ENCODE results near the gene CAMTA1. TPM values are rescaled to one million over a fixed set of nuclear protein-coding genes. Genes with fewer than 3 reads are reported as not detected.

The CAMTA1 gene
- total RNA-seq, 2 donors from 2014 or later = 55.3 to 69.5 TPM

DNA sequence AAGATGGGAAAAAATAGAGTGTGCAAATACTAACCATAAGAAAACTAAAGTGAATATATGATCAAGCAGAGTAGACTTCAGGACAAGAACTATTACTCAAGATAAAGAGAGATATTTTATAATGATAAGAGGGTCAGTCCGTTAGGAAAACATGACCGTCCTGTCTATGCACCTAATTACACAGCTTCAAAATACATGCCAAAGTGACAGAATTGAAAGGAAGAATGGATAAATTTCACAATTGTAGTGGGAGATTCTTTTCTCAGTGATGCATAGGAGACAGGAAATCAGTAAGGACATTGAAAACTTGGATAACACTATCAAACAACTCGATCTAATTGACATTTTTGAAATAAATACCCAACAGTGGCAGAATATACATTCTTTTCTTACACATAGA is 489.0 kb downstream of the CAMTA1 start:
- Mint-ChIP-seq H3K4me1 (no peaks in the 10 kb centered on the region), H3K27me3 (peaks cover 9% of the 10 kb centered on the region), H3K4me3 (no peak overlapping the region), H3K36me3 (ENCODE audit: low read depth) (no peaks in the 10 kb centered on the region), H3K27ac (no peak overlapping the region)
- DNase-seq = no peak
- H3K9me3 ChIP-seq (ENCODE audit: control insufficient read depth, low read length, poor library complexity, severe bottlenecking) = no peaks in the 10 kb centered on the region
- no peak for ATAC-seq

GRCh38 chr1:7278045-7278444 is 492.8 kb downstream of the CAMTA1 start:
- Mint-ChIP-seq H3K4me1 (peaks cover 2% of the 10 kb centered on the region), H3K36me3 (ENCODE audit: low read depth) (peaks cover 2% of the 10 kb centered on the region), H3K27ac (no peak overlapping the region), H3K27me3 (peaks cover 37% of the 10 kb centered on the region), H3K4me3 (no peak overlapping the region)
- ATAC-seq (no peak), DNase-seq (no peak)
- no peaks in the 10 kb centered on the region for H3K9me3 ChIP-seq (ENCODE audit: control insufficient read depth, low read length, poor library complexity, severe bottlenecking)

GRCh38 chr1:7278827-7279765 is 493.8 kb downstream of the CAMTA1 start:
- no peak for DNase-seq
- H3K36me3 Mint-ChIP-seq (ENCODE audit: low read depth) = peaks cover 2% of the 10 kb centered on the region

GRCh38 chr1:7279769-7280168 is 494.5 kb downstream of the CAMTA1 start:
- H3K4me3 Mint-ChIP-seq = no peak overlapping the region
- DNase-seq (no peak), ATAC-seq (no peak)
- H3K4me1 Mint-ChIP-seq = peaks cover 2% of the 10 kb centered on the region
- no peaks in the 10 kb centered on the region for H3K9me3 ChIP-seq (ENCODE audit: control insufficient read depth, low read length, poor library complexity, severe bottlenecking)
- peaks cover 4% of the 10 kb centered on the region for H3K36me3 Mint-ChIP-seq (ENCODE audit: low read depth)
- no peak overlapping the region for H3K27ac Mint-ChIP-seq
- H3K27me3 Mint-ChIP-seq = peaks cover 49% of the 10 kb centered on the region

More at GRCh38 chr1:7278827-7279765, 493.8 kb downstream of the CAMTA1 start:
- Mint-ChIP-seq H3K4me3 (no peak overlapping the region), H3K27ac (no peak overlapping the region), H3K27me3 (peaks cover 46% of the 10 kb centered on the region), H3K4me1 (peaks cover 2% of the 10 kb centered on the region)
- no peaks in the 10 kb centered on the region for H3K9me3 ChIP-seq (ENCODE audit: control insufficient read depth, low read length, poor library complexity, severe bottlenecking)
- ATAC-seq = no peak

GRCh38 chr1:7280347-7280960 is 495.2 kb downstream of the CAMTA1 start:
- DNase-seq = no peak
- H3K36me3 Mint-ChIP-seq (ENCODE audit: low read depth) = peaks cover 4% of the 10 kb centered on the region
- H3K9me3 ChIP-seq (ENCODE audit: control insufficient read depth, low read length, poor library complexity, severe bottlenecking) = no peaks in the 10 kb centered on the region
- H3K27me3 Mint-ChIP-seq = peaks cover 52% of the 10 kb centered on the region
- no peak for ATAC-seq
- H3K27ac Mint-ChIP-seq = no peak overlapping the region
- H3K4me3 Mint-ChIP-seq = no peak overlapping the region
- H3K4me1 Mint-ChIP-seq = peaks cover 2% of the 10 kb centered on the region

- Mint-ChIP-seq H3K36me3 (ENCODE audit: low read depth) (peaks cover 4% of the 10 kb centered on the region), H3K27me3 (peaks cover 64% of the 10 kb centered on the region), H3K4me1 (peaks cover 2% of the 10 kb centered on the region), H3K4me3 (no peak overlapping the region), H3K27ac (no peak overlapping the region)
- no peaks in the 10 kb centered on the region for H3K9me3 ChIP-seq (ENCODE audit: control insufficient read depth, low read length, poor library complexity, severe bottlenecking)
- no peak for DNase-seq
- no peak for ATAC-seq
Measured at GRCh38 chr1:7281821-7282220, 496.6 kb downstream of the CAMTA1 start.

- H3K9me3 ChIP-seq (ENCODE audit: control insufficient read depth, low read length, poor library complexity, severe bottlenecking) = no peaks in the 10 kb centered on the region
- Mint-ChIP-seq H3K4me3 (no peak overlapping the region), H3K27me3 (peaks cover 56% of the 10 kb centered on the region), H3K36me3 (ENCODE audit: low read depth) (peaks cover 4% of the 10 kb centered on the region), H3K4me1 (peaks cover 2% of the 10 kb centered on the region), H3K27ac (no peak overlapping the region)
- ATAC-seq = no peak
- DNase-seq = no peak
Measured at GRCh38 chr1:7284839-7285435, 499.7 kb downstream of the CAMTA1 start.

GRCh38 chr1:7285856-7286454 is 500.7 kb downstream of the CAMTA1 start:
- peaks cover 4% of the 10 kb centered on the region for H3K36me3 Mint-ChIP-seq (ENCODE audit: low read depth)
- ATAC-seq (no peak), DNase-seq (no peak)
- H3K4me3 Mint-ChIP-seq = no peak overlapping the region
- H3K27me3 Mint-ChIP-seq = peaks cover 46% of the 10 kb centered on the region
- H3K4me1 Mint-ChIP-seq = peaks cover 2% of the 10 kb centered on the region
- H3K9me3 ChIP-seq (ENCODE audit: control insufficient read depth, low read length, poor library complexity, severe bottlenecking) = no peaks in the 10 kb centered on the region
- H3K27ac Mint-ChIP-seq = no peak overlapping the region

DNA sequence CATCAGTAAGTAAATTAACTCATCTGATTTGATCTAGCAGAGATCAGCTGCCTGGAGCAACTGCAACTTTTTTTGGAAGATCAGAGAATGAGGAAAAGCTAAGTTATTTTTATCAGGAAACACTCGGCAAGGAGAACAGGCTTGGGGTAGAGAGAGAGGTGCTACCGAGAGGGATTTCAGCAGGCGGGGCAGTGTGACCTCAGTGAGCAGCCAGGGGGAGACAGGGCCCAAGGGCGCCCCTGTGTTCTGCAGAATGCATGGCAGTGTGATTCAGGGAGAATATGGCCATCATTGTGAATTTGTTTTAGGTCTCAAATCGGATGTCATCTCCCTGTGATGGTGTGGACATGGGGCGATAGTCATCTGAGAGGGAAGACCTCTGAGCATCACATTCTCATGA is 501.8 kb downstream of the CAMTA1 start:
- Mint-ChIP-seq H3K36me3 (ENCODE audit: low read depth) (peaks cover 4% of the 10 kb centered on the region), H3K27ac (no peak overlapping the region), H3K27me3 (peaks cover 43% of the 10 kb centered on the region), H3K4me1 (peaks cover 2% of the 10 kb centered on the region), H3K4me3 (no peak overlapping the region)
- no peak for ATAC-seq
- no peak for DNase-seq
- no peaks in the 10 kb centered on the region for H3K9me3 ChIP-seq (ENCODE audit: control insufficient read depth, low read length, poor library complexity, severe bottlenecking)

GRCh38 chr1:7288992-7289391 is 503.7 kb downstream of the CAMTA1 start:
- ATAC-seq (no peak), DNase-seq (no peak)
- H3K27me3 Mint-ChIP-seq = peaks cover 35% of the 10 kb centered on the region
- peaks cover 2% of the 10 kb centered on the region for H3K36me3 Mint-ChIP-seq (ENCODE audit: low read depth)
- no peak overlapping the region for H3K4me3 Mint-ChIP-seq
- H3K4me1 Mint-ChIP-seq = no peaks in the 10 kb centered on the region
- H3K9me3 ChIP-seq (ENCODE audit: control insufficient read depth, low read length, poor library complexity, severe bottlenecking) = no peaks in the 10 kb centered on the region
- no peak overlapping the region for H3K27ac Mint-ChIP-seq

DNA sequence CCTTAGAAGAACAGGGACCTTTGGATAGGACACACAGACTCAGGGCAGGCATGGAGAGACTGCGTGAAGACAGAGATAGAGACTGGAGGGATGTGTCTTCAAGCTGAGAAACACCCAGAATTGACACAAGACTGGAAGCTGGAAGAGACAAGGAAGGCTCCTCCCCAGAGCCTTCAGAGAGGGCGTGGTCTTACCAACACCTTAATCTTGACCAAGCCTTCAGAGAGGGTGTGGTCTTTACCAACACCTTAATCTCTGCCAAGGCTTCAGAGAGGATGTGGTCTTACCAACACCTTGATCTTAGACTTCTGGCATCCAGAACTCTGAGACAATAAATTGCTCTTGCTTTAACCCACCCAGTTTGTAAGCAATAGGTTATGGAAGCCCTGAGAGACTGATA is 504.4 kb downstream of the CAMTA1 start:
- Mint-ChIP-seq H3K27ac (no peak overlapping the region), H3K4me3 (no peak overlapping the region), H3K27me3 (peaks cover 39% of the 10 kb centered on the region), H3K36me3 (ENCODE audit: low read depth) (peaks cover under 1% of the 10 kb centered on the region), H3K4me1 (no peaks in the 10 kb centered on the region)
- ATAC-seq (no peak), DNase-seq (no peak)
- H3K9me3 ChIP-seq (ENCODE audit: control insufficient read depth, low read length, poor library complexity, severe bottlenecking) = no peaks in the 10 kb centered on the region

DNA sequence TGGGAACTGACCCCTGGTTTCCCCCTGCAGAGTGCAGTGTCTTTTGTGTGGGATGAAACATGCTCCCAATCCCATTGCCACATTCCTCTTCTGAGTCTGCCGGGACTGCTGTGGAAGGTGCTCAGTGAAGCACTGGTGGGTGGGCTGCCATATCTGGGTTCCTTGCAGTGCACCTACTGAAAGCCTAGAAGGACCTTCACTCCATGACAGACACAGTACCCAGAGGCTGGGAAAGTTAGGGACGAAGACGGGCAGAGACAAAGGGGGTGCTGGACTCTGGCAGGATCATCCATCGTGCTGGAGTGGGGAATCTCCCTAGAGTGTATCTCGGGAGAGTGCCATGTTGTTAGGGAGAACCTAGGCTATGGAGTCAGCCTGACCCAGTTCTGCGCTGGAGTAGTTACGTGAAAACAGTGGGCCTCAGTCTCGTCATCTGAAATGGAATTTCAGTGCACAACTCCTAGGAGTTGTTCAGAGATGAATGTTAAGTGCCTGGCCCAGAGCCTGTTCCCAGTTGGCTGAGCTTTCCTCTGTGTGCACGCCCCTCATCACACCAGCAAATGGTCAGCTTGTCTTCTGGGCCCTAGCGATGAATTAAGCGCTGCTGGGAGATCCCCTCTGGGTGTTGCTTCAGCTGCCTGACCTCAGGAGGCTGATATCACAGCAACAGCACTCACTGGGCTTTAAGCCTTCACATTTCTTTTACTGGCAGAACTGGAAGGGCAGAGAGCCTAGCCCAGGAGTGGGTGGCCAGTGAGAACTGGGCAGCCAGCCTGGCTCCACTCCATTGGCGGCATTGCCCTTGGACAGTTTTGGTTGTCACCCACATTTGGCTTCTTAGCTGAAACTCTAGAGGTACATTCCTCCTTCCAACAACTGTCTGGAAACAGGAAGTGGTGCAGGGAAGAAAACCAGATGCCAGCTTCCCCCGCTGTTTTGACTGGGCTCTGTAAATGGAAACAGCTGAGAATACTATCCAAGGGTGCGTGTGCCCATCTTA is 506.0 kb downstream of the CAMTA1 start:
- ATAC-seq (no peak), DNase-seq (no peak)
- H3K36me3 Mint-ChIP-seq (ENCODE audit: low read depth) = no peaks in the 10 kb centered on the region
- H3K9me3 ChIP-seq (ENCODE audit: control insufficient read depth, low read length, poor library complexity, severe bottlenecking) = no peaks in the 10 kb centered on the region
- no peak overlapping the region for H3K27ac Mint-ChIP-seq
- H3K27me3 Mint-ChIP-seq = peaks cover 40% of the 10 kb centered on the region
- no peak overlapping the region for H3K4me3 Mint-ChIP-seq
- H3K4me1 Mint-ChIP-seq = no peaks in the 10 kb centered on the region
